Stimulated activated CD8-positive, alpha-beta memory T cell treated with anti-CD3 and anti-CD28 coated beads, Interleukin-15, amount 100 ng/mL, for 4 hours (primary cell): ENCODE measurements around the gene OR6V1.
"Not testable (repeated sequence)": the region's sequence is repeated elsewhere in the genome, so short reads cannot be mapped to it uniquely, and the experiment has no call there.

Experiments used
- DNase-seq, 2 donors: peaks; one replicate each; pipeline ENCODE4 v3.0.0-alpha.2; 2020; ENCODE audit warnings: low read depth in 2 of 2

Gene OR6V1

GRCh38 chr7:143042790-143043271, 9.3 kb upstream of the OR6V1 start:
- DNase-seq = no peak

GRCh38 chr7:143043391-143043790, 8.8 kb upstream of the OR6V1 start:
- no peak for DNase-seq

DNA sequence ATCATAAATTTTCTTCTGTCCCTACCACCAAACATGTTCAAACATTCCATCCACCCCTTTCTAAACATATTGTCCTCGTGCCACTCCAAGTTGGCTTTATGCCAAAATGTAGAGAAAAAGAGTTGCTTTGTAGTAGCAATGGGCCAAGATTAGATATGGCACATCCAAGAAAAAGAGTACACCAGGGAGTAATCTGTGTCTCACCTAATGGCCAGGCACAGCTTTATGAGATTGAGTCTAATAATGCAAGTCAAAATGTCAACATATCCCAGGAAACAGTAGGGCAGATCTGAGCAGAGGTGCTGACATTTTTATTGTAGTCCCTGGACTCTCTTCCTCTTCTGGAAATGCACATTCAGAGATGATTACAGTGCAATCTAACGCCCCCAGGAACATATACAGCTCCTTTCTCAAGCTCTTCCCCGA, 5.7 kb upstream of the OR6V1 start:
- DNase-seq = no peak

DNA sequence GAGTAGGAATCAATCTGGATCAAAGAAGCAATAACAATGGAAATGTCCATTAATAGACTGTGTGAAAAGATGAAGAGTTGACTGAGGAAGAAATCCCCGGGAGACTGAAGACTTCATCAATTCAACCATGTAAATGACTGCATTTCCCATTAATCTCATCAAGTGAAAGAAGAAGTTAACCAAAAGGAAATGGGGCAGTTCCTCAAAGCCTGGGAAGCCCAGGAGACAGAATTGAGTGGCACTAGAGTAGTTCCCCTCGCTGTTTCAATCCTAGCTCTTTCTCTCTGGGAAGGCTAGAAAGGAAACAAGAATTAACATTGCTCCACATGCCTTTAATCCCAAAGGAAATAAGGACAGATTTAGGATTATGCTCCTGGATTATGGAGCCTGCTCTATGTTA, 4.8 kb upstream of the OR6V1 start:
- DNase-seq = no peak

DNA sequence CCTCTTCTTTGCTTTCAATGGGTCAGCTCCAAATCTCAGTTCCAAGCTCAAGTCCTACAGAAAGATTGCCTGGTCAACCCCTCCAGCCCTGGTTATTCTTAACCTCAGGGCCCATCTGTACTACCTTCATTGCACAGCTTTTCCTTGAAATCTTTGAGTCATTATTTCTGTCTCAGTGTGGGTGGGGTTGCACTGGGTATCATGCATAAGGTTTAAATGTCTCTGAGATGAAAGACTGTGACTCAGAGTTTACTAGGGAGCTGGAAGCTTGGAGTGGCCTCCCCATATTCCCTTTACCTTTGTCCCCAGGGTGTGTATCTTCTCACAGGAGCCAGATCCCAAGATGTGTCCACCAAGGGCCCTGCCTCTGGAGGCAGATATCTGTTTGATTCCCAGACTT, 3.3 kb upstream of the OR6V1 start:
- DNase-seq = no peak

DNA sequence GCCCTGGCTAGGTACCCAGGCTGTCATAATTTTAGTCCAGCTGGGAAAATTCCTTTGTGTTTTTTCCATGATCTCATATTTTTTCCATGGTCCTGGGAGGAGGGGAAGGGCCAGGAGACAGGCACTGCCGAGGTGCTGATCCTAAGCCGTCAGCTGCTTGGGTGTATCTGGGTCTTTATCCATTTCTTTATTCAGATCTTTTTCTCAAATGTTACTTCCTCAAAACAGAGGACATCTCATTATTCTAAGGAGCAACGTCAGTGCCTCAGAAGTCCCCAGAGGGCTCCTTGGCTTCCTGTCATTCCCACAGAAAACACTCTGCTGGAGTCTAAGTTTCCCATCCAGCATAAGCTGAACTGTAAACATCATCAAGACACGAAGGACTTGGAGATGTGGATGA, 2.8 kb upstream of the OR6V1 start:
- DNase-seq = no peak

GRCh38 chr7:143050931-143051330, 1.2 kb upstream of the OR6V1 start:
- no peak for DNase-seq

- DNase-seq = no peak
Observed at GRCh38 chr7:143054621-143055020, 2.5 kb downstream of the OR6V1 start.

GRCh38 chr7:143055754-143056153, 3.6 kb downstream of the OR6V1 start:
- DNase-seq = no peak

DNA sequence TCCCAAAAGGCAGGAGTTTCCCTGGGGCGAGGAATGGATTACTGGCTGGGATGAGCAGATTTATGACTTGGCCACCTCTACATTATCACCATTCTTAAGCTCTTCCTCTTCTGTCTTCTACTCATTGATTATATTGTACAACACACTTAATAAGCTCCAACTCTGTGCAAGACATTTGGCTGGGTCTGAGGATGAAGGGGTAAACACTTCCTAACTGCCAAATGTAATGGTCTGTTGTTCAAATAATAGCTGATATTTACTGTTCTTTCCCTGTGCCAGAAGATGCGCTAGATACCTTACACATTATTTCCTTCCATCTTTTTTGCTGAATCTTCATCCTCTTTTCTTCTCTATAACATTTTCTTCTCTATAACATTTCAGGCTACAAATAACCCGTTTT, 11.6 kb downstream of the OR6V1 start:
- DNase-seq = no peak

DNA sequence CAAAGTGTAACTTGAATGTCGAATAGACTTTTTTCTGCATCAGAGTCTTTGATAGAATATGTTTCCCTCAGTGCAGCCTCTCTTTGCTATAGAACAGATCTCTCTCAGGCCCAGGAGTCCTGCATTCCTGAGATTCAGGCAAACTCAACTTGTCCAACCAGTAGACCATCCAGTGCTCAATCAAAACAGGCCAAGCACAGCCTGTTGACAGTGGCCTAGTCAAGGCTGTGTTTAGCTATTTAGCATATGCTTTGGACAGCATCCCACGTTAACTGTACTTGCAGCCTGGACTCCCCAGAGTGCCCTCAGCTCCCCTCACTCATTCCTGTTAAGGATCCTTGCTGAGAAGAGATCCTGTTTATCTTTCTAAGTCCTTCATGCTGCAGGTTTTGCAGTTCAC, 16.3 kb downstream of the OR6V1 start:
- DNase-seq = no peak

- DNase-seq = no peak
Observed at GRCh38 chr7:143069912-143070500, 17.9 kb downstream of the OR6V1 start.

DNA sequence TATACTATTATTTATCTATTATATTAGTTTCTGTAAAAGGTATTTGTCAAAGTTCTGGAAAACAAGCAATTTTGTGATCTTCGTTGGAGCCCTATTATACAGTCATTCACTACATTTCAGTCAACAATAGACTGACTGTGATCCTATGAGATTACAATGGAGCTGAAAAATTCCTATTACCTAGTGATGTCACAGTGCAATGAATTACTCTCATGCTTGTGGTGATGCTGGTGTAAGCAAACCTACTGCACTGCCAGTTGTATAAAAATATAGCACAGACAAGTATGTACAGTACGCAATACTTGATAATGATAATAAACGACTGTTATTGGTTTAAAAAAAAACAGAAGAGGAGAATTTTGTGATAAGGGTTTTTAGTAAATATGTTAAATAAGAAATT, 21.4 kb downstream of the OR6V1 start:
- no peak for DNase-seq

- no peak for DNase-seq
Observed at GRCh38 chr7:143074141-143074540, 22.0 kb downstream of the OR6V1 start.

- no peak for DNase-seq
Observed at GRCh38 chr7:143085109-143085508, 33.0 kb downstream of the OR6V1 start.

DNA sequence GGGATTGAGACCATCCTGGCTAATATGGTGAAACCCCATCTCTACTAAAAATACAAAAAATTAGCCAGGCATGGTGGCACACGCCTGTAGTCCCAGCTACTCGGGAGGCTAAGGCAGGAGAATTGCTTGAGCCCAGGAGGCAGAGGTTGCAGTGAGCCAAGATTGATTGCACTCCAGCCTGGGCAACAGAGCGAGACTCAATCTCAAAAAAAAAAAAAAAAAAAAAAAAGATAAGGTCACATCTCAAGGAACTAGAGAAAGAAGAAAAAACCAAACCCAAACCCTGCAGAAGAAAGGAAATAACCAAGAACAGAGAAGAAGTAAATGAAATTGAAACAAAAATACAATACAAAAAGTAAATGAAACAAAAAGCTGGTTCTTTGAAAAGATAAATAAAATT, 33.5 kb downstream of the OR6V1 start:
- DNase-seq = not testable (repeated sequence)

GRCh38 chr7:143088549-143089231, 36.5 kb downstream of the OR6V1 start:
- not testable (repeated sequence) for DNase-seq

- DNase-seq = no peak
Observed at GRCh38 chr7:143096146-143096545, 44.0 kb downstream of the OR6V1 start.

DNA sequence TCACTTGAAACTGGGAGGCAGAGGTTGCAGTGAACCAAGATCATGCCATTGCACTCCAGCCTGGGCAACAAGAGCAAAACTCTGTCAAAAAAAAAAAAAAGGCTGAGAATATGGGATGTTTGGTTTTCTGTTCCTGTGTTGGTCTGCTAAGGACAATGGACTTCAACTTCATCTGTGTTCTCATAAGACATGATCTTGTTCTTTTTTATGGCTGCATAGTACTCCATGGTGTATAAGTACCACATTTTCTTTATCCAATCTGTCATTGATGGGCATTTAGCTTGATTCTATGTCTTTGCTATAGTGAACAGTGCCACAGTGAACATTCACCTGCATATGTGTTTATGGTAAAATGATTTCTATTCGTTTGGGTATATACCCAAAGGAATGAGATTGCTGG, 47.4 kb downstream of the OR6V1 start:
- DNase-seq = not testable (repeated sequence)
